B cell (primary cell): ENCODE data around the gene ZNF618. TPM values are rescaled to one million over a fixed set of nuclear protein-coding genes. Genes with fewer than 3 reads are reported as not detected.

Experiments used
- ATAC-seq: fragments of 200-7000 bp; cut with Tn5 transposase; one replicate; pipeline ENCODE4 v1.10.0; 2021; ENCODE audit warnings: low read depth, mild to moderate bottlenecking, moderate number of reproducible peaks, moderate library complexity
- CTCF ChIA-PET: fragments of 350-600 bp; sonication (Branson Sonifier 250); formaldehyde crosslinking; loops from one replicate; lab custom pipeline; 2021; ENCODE audit warnings: antibody characterized with exemption, inconsistent platforms; lab: Charles Lee
- POLR2A ChIA-PET: fragments of 350-600 bp; sonication (Branson Sonifier 250); formaldehyde crosslinking; loops from one replicate; lab custom pipeline; 2021; ENCODE audit warnings: antibody characterized with exemption; lab: Charles Lee
- DNase-seq: peaks from one replicate; pipeline ENCODE4 v3.0.0; 2013
- H2AFZ ChIP-seq: 2 replicates; pipeline ENCODE4 v1.6.1; 2012; ENCODE audit warnings: mild to moderate bottlenecking, low read depth, low read length; ENCODE audit not compliant: insufficient read depth, poor library complexity, severe bottlenecking
- H3K27ac ChIP-seq, 2 donors: 1 replicate in 1 of 2; 2 replicates in 1 of 2; pipeline ENCODE4 v1.5.1; 2012 to 2013; ENCODE audit warnings: low read length in 2 of 2, mild to moderate bottlenecking in 2 of 2, moderate library complexity in 1 of 2
- H3K27me3 ChIP-seq, 4 experiments: fragments of 200-600 bp in 1 of 4; sonication (generic) in 1 of 4; replicated peaks in 1 of 4; 1 replicate in 2 of 4; 2 replicates in 2 of 4; pipeline versions ENCODE4 v1.6.1 to v1.7.0; 2013 to 2016; ENCODE audit warnings: low read length in 3 of 4, mild to moderate bottlenecking in 2 of 4, mixed read lengths in 1 of 4, moderate library complexity in 1 of 4; ENCODE audit not compliant: insufficient read depth in 4 of 4, control insufficient read depth in 3 of 4; ENCODE audit errors: control extremely low read depth in 1 of 4
- H3K36me3 ChIP-seq, 2 experiments: replicated peaks in 1 of 2; 1 replicate in 1 of 2; 2 replicates in 1 of 2; pipeline versions ENCODE4 v1.6.1 to v1.7.1; 2013; ENCODE audit warnings: low read length in 1 of 2; ENCODE audit not compliant: insufficient read depth in 2 of 2, control insufficient read depth in 1 of 2; ENCODE audit errors: control extremely low read depth in 1 of 2, extremely low read depth in 1 of 2
- H3K4me1 ChIP-seq, 2 donors: fragments of 200-600 bp in 1 of 2; sonication (generic) in 1 of 2; 1 replicate in 1 of 2; 2 replicates in 1 of 2; pipeline versions ENCODE4 v1.5.1 to v1.6.1; 2013 to 2017; ENCODE audit warnings: low read length in 2 of 2; ENCODE audit not compliant: control insufficient read depth in 2 of 2, insufficient read depth in 2 of 2
- H3K4me2 ChIP-seq: replicated peaks from 2 replicates; pipeline ENCODE3; 2012; ENCODE audit warnings: mild to moderate bottlenecking, low read depth, low read length; ENCODE audit not compliant: poor library complexity, severe bottlenecking
- H3K4me3 ChIP-seq, 5 experiments: fragments of 200-600 bp in 1 of 5; sonication (generic) in 1 of 5; 1 replicate in 3 of 5; 2 replicates in 2 of 5; pipeline versions ENCODE4 v1.5.1 to v1.7.0; 2011 to 2016; ENCODE audit warnings: low read length in 4 of 5, mild to moderate bottlenecking in 4 of 5, low read depth in 2 of 5, control low read depth in 1 of 5, moderate library complexity in 1 of 5; ENCODE audit not compliant: insufficient read depth in 1 of 5; ENCODE audit errors: control extremely low read depth in 1 of 5, extremely low read depth in 1 of 5
- H3K79me2 ChIP-seq: fragments of 200-600 bp; sonication (generic); one replicate; pipeline ENCODE4 v1.6.0; 2016; ENCODE audit warnings: low read length; ENCODE audit not compliant: control insufficient read depth, insufficient read depth
- H3K9ac ChIP-seq: fragments of 200-600 bp; sonication (generic); 2 replicates; pipeline ENCODE4 v1.6.1; 2017; ENCODE audit warnings: mild to moderate bottlenecking, low read length, moderate library complexity
- H3K9me3 ChIP-seq, 3 donors: one replicate each; pipeline versions ENCODE4 v1.6.1 to v1.7.1; 2013; ENCODE audit warnings: low read length in 2 of 3; ENCODE audit not compliant: control insufficient read depth in 2 of 3, insufficient read depth in 1 of 3; ENCODE audit errors: control extremely low read depth in 1 of 3
- H4K20me1 ChIP-seq: 2 replicates; pipeline ENCODE4 v1.6.0; 2012; ENCODE audit warnings: mild to moderate bottlenecking, low read length; ENCODE audit not compliant: insufficient read depth, control insufficient read depth, poor library complexity, severe bottlenecking
- H3K27ac Mint-ChIP-seq: one replicate; pipeline ENCODE4 v1.8.0; 2021; ENCODE audit warnings: mixed read lengths
- H3K27me3 Mint-ChIP-seq: one replicate; pipeline ENCODE4 v1.8.0; 2021; ENCODE audit warnings: mixed read lengths
- H3K4me1 Mint-ChIP-seq: one replicate; pipeline ENCODE4 v1.8.0; 2021; ENCODE audit warnings: mixed read lengths
- H3K4me3 Mint-ChIP-seq: one replicate; pipeline ENCODE4 v1.8.0; 2021; ENCODE audit warnings: mixed read lengths
- H3K9me3 Mint-ChIP-seq: one replicate; pipeline ENCODE4 v1.8.0; 2022; ENCODE audit warnings: mixed read lengths; ENCODE audit not compliant: insufficient read depth
- CTCF ChIP-seq: fragments of 200-600 bp; IDR thresholded peaks from one replicate; pipeline ENCODE4 v1.8.0; 2022; ENCODE audit warnings: antibody characterized with exemption, mild to moderate bottlenecking
- EZH2 ChIP-seq: IDR thresholded peaks from 2 replicates; pipeline ENCODE4 v1.6.1; 2012; ENCODE audit warnings: borderline replicate concordance, low read depth, mild to moderate bottlenecking, moderate library complexity, low read length; ENCODE audit not compliant: insufficient read depth, poor library complexity, severe bottlenecking
- WGBS: methylation state at CpG from one replicate; pipeline ENCODE4 v1.1.5; 2013; ENCODE audit warnings: missing lambda C conversion rate; ENCODE audit not compliant: insufficient coverage; 5-methylcytosine and 5-hydroxymethylcytosine counted together
- intact Hi-C: fragments of 100-400 bp; cut with micrococcal nuclease; formaldehyde crosslinking; loops from one replicate; pipeline ENCODE4 v1.10.0; 2022
- polyA plus RNA-seq: library from polyadenylated mRNA; depleted of rRNA; stranded (reverse); fragments of >200 nt; gene quantifications from 2 replicates; pipeline ENCODE4 v1.2.3, GENCODE V29; 2012
- total RNA-seq, 2 donors: library from RNA; stranded (reverse); fragments of 120-200 nt in 1 of 2; gene quantifications; 1 replicate in 1 of 2; 2 replicates in 1 of 2; pipeline versions ENCODE4 v1.2.3 to v1.2.4, GENCODE V29; 2013 to 2022

Gene ZNF618
- total and polyA plus RNA-seq, 2 donors (not counting 1 experiment from before 2014, with no cell fraction given), result 1.4 to 2.5 TPM

DNA sequence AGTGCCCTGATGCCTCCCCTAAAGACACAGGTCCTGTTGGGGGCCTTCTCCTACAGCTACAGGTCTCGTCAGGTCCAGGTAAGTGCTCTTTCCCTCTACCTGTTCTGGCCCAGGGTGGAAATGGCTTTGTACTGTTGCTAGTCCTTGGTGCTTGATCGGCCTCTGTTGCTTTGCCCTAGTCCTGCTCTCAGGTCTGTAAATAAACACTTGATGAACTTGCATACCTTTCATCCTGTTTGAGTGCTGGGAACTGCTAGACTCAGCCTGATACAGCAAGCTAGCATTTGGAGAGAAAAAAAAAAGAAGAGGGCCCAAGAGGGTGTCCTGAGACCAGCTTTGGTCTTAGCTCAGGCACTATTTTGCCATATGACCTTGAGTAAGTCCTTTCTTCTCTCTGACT is 21.8 kb upstream of the ZNF618 start:
- DNase-seq, result no peak
- no peak for TF ChIP-seq EZH2
- TF ChIP-seq CTCF, result no peak
- no peaks in the 10 kb centered on the region for H3K36me3 ChIP-seq
- 89% methylated on average over 2 of the region's 2 CpGs for WGBS
- POLR2A ChIA-PET, result no interaction called here
- H3K79me2 ChIP-seq, result no peaks in the 10 kb centered on the region
- H3K9ac ChIP-seq, result no peak overlapping the region
- no peak overlapping the region for H3K4me3 ChIP-seq
- H3K27ac ChIP-seq, result no peak overlapping the region
- peaks cover 18% of the 10 kb centered on the region for H3K27me3 Mint-ChIP-seq
- ATAC-seq, result no peak
- intact Hi-C loops, result no loop called here
- no peak overlapping the region for H3K4me2 ChIP-seq
- peaks cover 0 to 3% (median 2%) of the 10 kb centered on the region in 3 donors for H3K9me3 ChIP-seq
- CTCF ChIA-PET, result no interaction called here
- H3K27me3 ChIP-seq, result peaks cover 0 to 6% (median 0%) of the 10 kb centered on the region in 4 experiments
- H2AFZ ChIP-seq, result no peak overlapping the region
- no peaks in the 10 kb centered on the region for H4K20me1 ChIP-seq
- H3K9me3 Mint-ChIP-seq, result no peaks in the 10 kb centered on the region
- no peaks in the 10 kb centered on the region for H3K4me1 Mint-ChIP-seq
- no peak overlapping the region for H3K4me3 Mint-ChIP-seq
- no peaks in the 10 kb centered on the region for H3K4me1 ChIP-seq
- H3K27ac Mint-ChIP-seq, result no peak overlapping the region

GRCh38 chr9:113857875-113858274 is 18.2 kb upstream of the ZNF618 start:
- H3K4me1 ChIP-seq, result no peaks in the 10 kb centered on the region
- POLR2A ChIA-PET, result no interaction called here
- TF ChIP-seq EZH2, result no peak
- TF ChIP-seq CTCF, result no peak
- Mint-ChIP-seq H3K27ac (no peak overlapping the region), H3K4me3 (no peak overlapping the region), H3K27me3 (peaks cover 29% of the 10 kb centered on the region), H3K4me1 (no peaks in the 10 kb centered on the region), H3K9me3 (no peaks in the 10 kb centered on the region)
- ATAC-seq, result no peak
- H3K27ac ChIP-seq, result no peak overlapping the region
- H3K79me2 ChIP-seq, result no peaks in the 10 kb centered on the region
- DNase-seq, result no peak
- intact Hi-C loops, result no loop called here
- no peak overlapping the region for H3K4me3 ChIP-seq
- H3K27me3 ChIP-seq, result peaks cover 0 to 8% (median 1%) of the 10 kb centered on the region in 4 experiments
- no peaks in the 10 kb centered on the region for H4K20me1 ChIP-seq
- H3K4me2 ChIP-seq, result no peak overlapping the region
- H3K9me3 ChIP-seq, result no peaks in the 10 kb centered on the region
- no peak overlapping the region for H2AFZ ChIP-seq
- 70% methylated on average over 2 of the region's 4 CpGs for WGBS
- no peak overlapping the region for H3K9ac ChIP-seq
- CTCF ChIA-PET, result no interaction called here
- no peaks in the 10 kb centered on the region for H3K36me3 ChIP-seq
